Panc1 (cell line): Measurements from ENCODE around the gene PLCB1. TPM values are rescaled to one million over a fixed set of nuclear protein-coding genes. Genes with fewer than 3 reads are reported as not detected.

Experiments
- ATAC-seq: fragments of 200-7000 bp; cut with Tn5 transposase; 2 replicates; pipeline ENCODE4 v1.9.1; 2020; ENCODE audit warnings: mild to moderate bottlenecking, moderate library complexity
- BruUV-seq: library from RNA; stranded (reverse); fragments of 400-500 nt; replicated peaks from 2 replicates; lab custom pipeline; 2021; lab: Mats Ljungman, UMichigan
- CTCF ChIA-PET: fragments of 300-600 bp; sonication (Branson Sonifier 250); formaldehyde crosslinking; loops from one replicate; lab custom pipeline; 2022; ENCODE audit warnings: antibody characterized with exemption; lab: Charles Lee
- POLR2A ChIA-PET: fragments of 300-600 bp; sonication (Branson Sonifier 250); formaldehyde crosslinking; loops from one replicate; lab custom pipeline; 2022; ENCODE audit warnings: antibody characterized with exemption; lab: Charles Lee
- DNase-seq: peaks from one replicate; pipeline ENCODE4 v3.0.0-alpha.2; 2010; ENCODE audit warnings: low read depth, low spot score
- H3K27ac ChIP-seq: 2 replicates; pipeline ENCODE4 v1.5.1; 2011; ENCODE audit warnings: mild to moderate bottlenecking, low read length, inconsistent platforms
- H3K27me3 ChIP-seq: fragments of 200-500 bp; sonication (Bioruptor generic); 2 replicates; pipeline ENCODE4 v1.6.0; 2014; ENCODE audit warnings: low read length, inconsistent platforms; ENCODE audit not compliant: control insufficient read depth, insufficient read depth
- H3K36me3 ChIP-seq: fragments of 200-500 bp; sonication (Bioruptor generic); 2 replicates; pipeline ENCODE4 v1.5.1; 2014; ENCODE audit warnings: inconsistent platforms, mild to moderate bottlenecking, low read length, moderate library complexity; ENCODE audit not compliant: control insufficient read depth, insufficient read depth
- H3K4me1 ChIP-seq: 2 replicates; pipeline ENCODE4 v1.5.1; 2011; ENCODE audit warnings: inconsistent platforms, mild to moderate bottlenecking, low read length, moderate library complexity; ENCODE audit not compliant: control insufficient read depth, insufficient read depth
- H3K4me3 ChIP-seq, 2 experiments: 2 replicates each; pipeline ENCODE4 v1.5.1; 2011 to 2012; ENCODE audit warnings: low read depth in 2 of 2, low read length in 2 of 2, mild to moderate bottlenecking in 2 of 2, inconsistent platforms in 1 of 2, moderate library complexity in 1 of 2
- H3K9me3 ChIP-seq: fragments of 200-500 bp; sonication (Bioruptor generic); 2 replicates; pipeline ENCODE4 v1.5.1; 2014; ENCODE audit warnings: low read depth, mild to moderate bottlenecking, inconsistent platforms, low read length, moderate library complexity; ENCODE audit not compliant: control insufficient read depth, insufficient read depth
- POLR2AphosphoS5 ChIP-seq: IDR thresholded peaks from 2 replicates; pipeline ENCODE4 v1.6.1; 2012; ENCODE audit warnings: mild to moderate bottlenecking, low read depth, low read length, moderate library complexity
- SIN3A ChIP-seq: IDR thresholded peaks from 2 replicates; pipeline ENCODE4 v1.6.1; 2012; ENCODE audit warnings: low read depth, mild to moderate bottlenecking, low read length, moderate library complexity, borderline replicate concordance; ENCODE audit not compliant: insufficient read depth
- TCF7L2 ChIP-seq: IDR thresholded peaks from 2 replicates; pipeline ENCODE4 v1.6.1; 2011; ENCODE audit warnings: mild to moderate bottlenecking, low read depth, low read length, inconsistent platforms
- in situ Hi-C: cut with HindIII; loops from 2 replicates; pipeline ENCODE4 v1.10.0; 2016; ENCODE audit warnings: low sequenced_read_pairs, low pct_unique_long_range_greater_than_20kb
- intact Hi-C: fragments of 100-400 bp; cut with micrococcal nuclease; formaldehyde crosslinking; loops from one replicate; pipeline ENCODE4 v1.10.0; 2022; ENCODE audit not compliant: unreplicated experiment
- total RNA-seq: library from RNA; stranded (reverse); gene quantifications from one replicate; pipeline ENCODE4 v1.2.1, GENCODE V29; 2021; ENCODE audit not compliant: unreplicated experiment
- TF ChIP-seq, protein P1 (sequence below), 2 experiments: IDR thresholded peaks; 2 replicates each; pipeline ENCODE4 v1.6.1; 2011 to 2012; ENCODE audit warnings: low read depth in 2 of 2, control low read depth in 1 of 2, low read length in 1 of 2, mild to moderate bottlenecking in 1 of 2, moderate library complexity in 1 of 2; ENCODE audit not compliant: insufficient read depth in 1 of 2
- TF ChIP-seq, protein P2 (sequence below): fragments of 450-650 bp; IDR thresholded peaks from 2 replicates; pipeline ENCODE4 v1.5.1; 2017; ENCODE audit warnings: mild to moderate bottlenecking

The PLCB1 gene
- total RNA-seq, 1 experiment from 2014 or later = 0.59 TPM

GRCh38 chr20:8735014-8735413 lies 602.9 kb downstream of the PLCB1 start:
- BruUV-seq = no TSS peak

DNA sequence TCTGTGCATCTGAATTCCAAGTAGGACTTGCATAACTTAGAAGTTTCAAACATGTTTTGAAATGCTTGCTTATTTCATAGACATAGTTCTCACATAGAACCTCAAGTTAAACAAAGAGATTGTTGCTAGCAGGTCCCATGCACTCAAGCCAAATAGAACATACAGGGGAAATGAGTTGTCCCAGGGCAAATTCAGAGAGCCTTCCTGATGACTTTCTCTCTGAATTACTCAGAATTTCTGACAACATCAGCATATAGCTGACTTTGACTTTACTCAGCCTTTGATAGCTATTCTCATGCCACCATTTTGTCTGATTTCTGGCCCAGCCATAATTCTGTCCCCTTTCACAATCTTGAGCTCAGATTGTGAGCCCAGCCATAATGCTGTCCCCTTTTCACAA lies 603.6 kb downstream of the PLCB1 start:
- Histone ChIP-seq H3K4me3 (no peak overlapping the region), H3K27me3 (no peaks in the 10 kb centered on the region), H3K9me3 (no peaks in the 10 kb centered on the region), H3K4me1 (no peaks in the 10 kb centered on the region), H3K36me3 (no peaks in the 10 kb centered on the region), H3K27ac (no peak overlapping the region)
- BruUV-seq = no TSS peak
- ATAC-seq = no peak
- intact Hi-C loops (no loop called here), in situ Hi-C loops (no loop called here)
- TF ChIP-seq SIN3A (no peak), TCF7L2 (no peak), POLR2AphosphoS5 (no peak)
- TF ChIP-seq, protein P1, sequence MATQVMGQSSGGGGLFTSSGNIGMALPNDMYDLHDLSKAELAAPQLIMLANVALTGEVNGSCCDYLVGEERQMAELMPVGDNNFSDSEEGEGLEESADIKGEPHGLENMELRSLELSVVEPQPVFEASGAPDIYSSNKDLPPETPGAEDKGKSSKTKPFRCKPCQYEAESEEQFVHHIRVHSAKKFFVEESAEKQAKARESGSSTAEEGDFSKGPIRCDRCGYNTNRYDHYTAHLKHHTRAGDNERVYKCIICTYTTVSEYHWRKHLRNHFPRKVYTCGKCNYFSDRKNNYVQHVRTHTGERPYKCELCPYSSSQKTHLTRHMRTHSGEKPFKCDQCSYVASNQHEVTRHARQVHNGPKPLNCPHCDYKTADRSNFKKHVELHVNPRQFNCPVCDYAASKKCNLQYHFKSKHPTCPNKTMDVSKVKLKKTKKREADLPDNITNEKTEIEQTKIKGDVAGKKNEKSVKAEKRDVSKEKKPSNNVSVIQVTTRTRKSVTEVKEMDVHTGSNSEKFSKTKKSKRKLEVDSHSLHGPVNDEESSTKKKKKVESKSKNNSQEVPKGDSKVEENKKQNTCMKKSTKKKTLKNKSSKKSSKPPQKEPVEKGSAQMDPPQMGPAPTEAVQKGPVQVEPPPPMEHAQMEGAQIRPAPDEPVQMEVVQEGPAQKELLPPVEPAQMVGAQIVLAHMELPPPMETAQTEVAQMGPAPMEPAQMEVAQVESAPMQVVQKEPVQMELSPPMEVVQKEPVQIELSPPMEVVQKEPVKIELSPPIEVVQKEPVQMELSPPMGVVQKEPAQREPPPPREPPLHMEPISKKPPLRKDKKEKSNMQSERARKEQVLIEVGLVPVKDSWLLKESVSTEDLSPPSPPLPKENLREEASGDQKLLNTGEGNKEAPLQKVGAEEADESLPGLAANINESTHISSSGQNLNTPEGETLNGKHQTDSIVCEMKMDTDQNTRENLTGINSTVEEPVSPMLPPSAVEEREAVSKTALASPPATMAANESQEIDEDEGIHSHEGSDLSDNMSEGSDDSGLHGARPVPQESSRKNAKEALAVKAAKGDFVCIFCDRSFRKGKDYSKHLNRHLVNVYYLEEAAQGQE (IDR thresholded peaks at IDR 0.05; ENCODE audit: insufficient read depth in 1 of 2, low read depth in 2 of 2, low read length in 1 of 2) = no peak
- TF ChIP-seq, protein P2, sequence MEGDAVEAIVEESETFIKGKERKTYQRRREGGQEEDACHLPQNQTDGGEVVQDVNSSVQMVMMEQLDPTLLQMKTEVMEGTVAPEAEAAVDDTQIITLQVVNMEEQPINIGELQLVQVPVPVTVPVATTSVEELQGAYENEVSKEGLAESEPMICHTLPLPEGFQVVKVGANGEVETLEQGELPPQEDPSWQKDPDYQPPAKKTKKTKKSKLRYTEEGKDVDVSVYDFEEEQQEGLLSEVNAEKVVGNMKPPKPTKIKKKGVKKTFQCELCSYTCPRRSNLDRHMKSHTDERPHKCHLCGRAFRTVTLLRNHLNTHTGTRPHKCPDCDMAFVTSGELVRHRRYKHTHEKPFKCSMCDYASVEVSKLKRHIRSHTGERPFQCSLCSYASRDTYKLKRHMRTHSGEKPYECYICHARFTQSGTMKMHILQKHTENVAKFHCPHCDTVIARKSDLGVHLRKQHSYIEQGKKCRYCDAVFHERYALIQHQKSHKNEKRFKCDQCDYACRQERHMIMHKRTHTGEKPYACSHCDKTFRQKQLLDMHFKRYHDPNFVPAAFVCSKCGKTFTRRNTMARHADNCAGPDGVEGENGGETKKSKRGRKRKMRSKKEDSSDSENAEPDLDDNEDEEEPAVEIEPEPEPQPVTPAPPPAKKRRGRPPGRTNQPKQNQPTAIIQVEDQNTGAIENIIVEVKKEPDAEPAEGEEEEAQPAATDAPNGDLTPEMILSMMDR = no peak
- DNase-seq = no peak
- POLR2A ChIA-PET = no interaction called here
- CTCF ChIA-PET = no interaction called here

More at GRCh38 chr20:8735014-8735413, 602.9 kb downstream of the PLCB1 start:
- ATAC-seq (no peak), DNase-seq (no peak)
- TF ChIP-seq, protein P1 (IDR thresholded peaks at IDR 0.05; ENCODE audit: insufficient read depth in 1 of 2, low read depth in 2 of 2, low read length in 1 of 2) = no peak
- TF ChIP-seq SIN3A (no peak), TCF7L2 (no peak), POLR2AphosphoS5 (no peak)
- TF ChIP-seq, protein P2 = no peak
- ChIA-PET CTCF (no interaction called here), POLR2A (no interaction called here)
- no peaks in the 10 kb centered on the region for H3K27me3 ChIP-seq
- in situ Hi-C loops (no loop called here), intact Hi-C loops (no loop called here)
- no peak overlapping the region for H3K27ac ChIP-seq
- no peaks in the 10 kb centered on the region for H3K9me3 ChIP-seq
- H3K4me1 ChIP-seq = no peaks in the 10 kb centered on the region
- no peak overlapping the region for H3K4me3 ChIP-seq
- H3K36me3 ChIP-seq = no peaks in the 10 kb centered on the region
